Activated gamma-delta T cell treated with Interleukin-2 at 50 U/mL for 16 hours (primary cell): ENCODE measurements around the gene CEMIP.

ENCODE experiments used
- DNase-seq: peaks from one replicate; pipeline ENCODE4 v3.0.0-alpha.2; 2020

Gene CEMIP

GRCh38 chr15:80830677-80831076, 51.5 kb downstream of the CEMIP start:
- DNase-seq = no peak

- no peak for DNase-seq
These were observed 52.0 kb downstream of the CEMIP start for GRCh38 chr15:80831192-80831591.

- DNase-seq = no peak
These were observed 52.5 kb downstream of the CEMIP start for GRCh38 chr15:80831606-80832224.

- DNase-seq = no peak
These were observed 53.5 kb downstream of the CEMIP start for GRCh38 chr15:80832686-80833085.

GRCh38 chr15:80834402-80834801, 55.2 kb downstream of the CEMIP start:
- DNase-seq = no peak

GRCh38 chr15:80834906-80835305, 55.7 kb downstream of the CEMIP start:
- DNase-seq = no peak

GRCh38 chr15:80835336-80835735, 56.2 kb downstream of the CEMIP start:
- DNase-seq = no peak

- DNase-seq = no peak
These were observed 57.1 kb downstream of the CEMIP start for GRCh38 chr15:80836223-80836622.

GRCh38 chr15:80837006-80837405, 57.8 kb downstream of the CEMIP start:
- DNase-seq = no peak

- DNase-seq = no peak
These were observed 58.8 kb downstream of the CEMIP start for GRCh38 chr15:80838012-80838411.

GRCh38 chr15:80838666-80839065, 59.5 kb downstream of the CEMIP start:
- no peak for DNase-seq

GRCh38 chr15:80839764-80840130, 60.6 kb downstream of the CEMIP start:
- no peak for DNase-seq

- DNase-seq = no peak
These were observed 61.3 kb downstream of the CEMIP start for GRCh38 chr15:80840182-80841130.

- DNase-seq = no peak
These were observed 62.4 kb downstream of the CEMIP start for GRCh38 chr15:80841541-80841940.

- DNase-seq = no peak
These were observed 65.0 kb downstream of the CEMIP start for GRCh38 chr15:80844011-80844732.

- DNase-seq = no peak
These were observed 67.1 kb downstream of the CEMIP start for GRCh38 chr15:80846031-80846815.

- DNase-seq = no peak
These were observed 70.1 kb downstream of the CEMIP start for GRCh38 chr15:80849308-80849707.

GRCh38 chr15:80850941-80851451, 71.8 kb downstream of the CEMIP start:
- no peak for DNase-seq

- no peak for DNase-seq
These were observed 73.5 kb downstream of the CEMIP start for GRCh38 chr15:80852676-80853075.

GRCh38 chr15:80854104-80854503, 74.9 kb downstream of the CEMIP start:
- DNase-seq = no peak

- no peak for DNase-seq
These were observed 76.0 kb downstream of the CEMIP start for GRCh38 chr15:80855206-80855605.

GRCh38 chr15:80856400-80856799, 77.2 kb downstream of the CEMIP start:
- DNase-seq = no peak
